H1 (cell line): ENCODE measurements around the gene GSTO1. TPM values are rescaled to one million over a fixed set of nuclear protein-coding genes. Genes with fewer than 3 reads are reported as not detected.

Source experiments
- KDM4A ChIP-seq: IDR thresholded peaks from one replicate; pipeline ENCODE4 v1.7.1; 2012; ENCODE audit warnings: low read depth, mild to moderate bottlenecking, moderate library complexity, low read length, inconsistent platforms; ENCODE audit not compliant: severe bottlenecking
- SRF ChIP-seq: IDR thresholded peaks from 2 replicates; pipeline ENCODE4 v1.6.1; 2011; ENCODE audit warnings: mild to moderate bottlenecking, low read depth, low read length, moderate library complexity
- YY1 ChIP-seq: IDR thresholded peaks from 2 replicates; pipeline ENCODE4 v1.6.1; 2011; ENCODE audit warnings: low read depth, mild to moderate bottlenecking, low read length
- polyA plus RNA-seq, 7 experiments: library from polyadenylated mRNA; depleted of rRNA in 3 of 7; stranded (reverse) in 5 of 7; unstranded in 2 of 7; fragments of >200 nt in 5 of 7; fragments of 200-250 nt in 2 of 7; gene quantifications; 1 replicate in 5 of 7; 2 replicates in 1 of 7; 4 replicates in 1 of 7; pipeline versions ENCODE4 v1.2.1 to v1.2.3, GENCODE V29; 2011 to 2013; ENCODE audit warnings: missing spikeins in 2 of 7, mixed read lengths in 2 of 7
- total RNA-seq: library from RNA; stranded (reverse); fragmentation: NEBNext Ultra II Directional; extraction: Animal tissue kit (Norgen Biotek cat#: 25700); gene quantifications from 2 replicates; pipeline ENCODE4 v1.2.1, GENCODE V29; 2021
- TF ChIP-seq, protein P1 (sequence below): fragments of 300-600 bp; sonication (generic); IDR thresholded peaks from 2 replicates; pipeline ENCODE4 v1.7.1; 2012; ENCODE audit warnings: low read length, moderate library complexity, mild to moderate bottlenecking, inconsistent platforms; ENCODE audit not compliant: insufficient replicate concordance

Gene GSTO1
- total and polyA plus RNA-seq, 2 of the 8 experiments (the other 6 are each of a cell fraction or from before 2014, with no cell fraction given), result 22.4 to 32.5 TPM

DNA sequence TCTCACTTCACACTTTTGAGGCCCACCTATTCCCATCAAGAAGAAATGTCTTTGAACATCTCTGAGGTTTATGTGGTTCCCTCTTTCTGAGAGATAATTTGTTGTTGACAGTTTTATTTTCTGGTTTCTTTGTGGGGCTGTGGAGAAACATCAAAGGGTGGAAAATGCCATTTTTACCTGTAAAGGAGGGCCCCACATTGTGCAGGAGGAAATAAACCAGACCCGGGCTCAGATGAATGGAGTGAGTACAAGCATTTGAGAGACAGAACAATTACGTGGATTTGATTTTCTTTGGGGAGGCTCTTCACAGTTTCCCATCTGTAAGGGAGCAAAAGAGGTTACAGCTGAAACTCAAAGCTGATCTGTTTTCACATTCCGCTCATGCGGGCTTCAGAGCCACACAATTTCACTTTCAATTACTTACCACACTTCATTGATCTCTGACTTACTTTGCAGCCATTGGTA lies 53.8 kb downstream of the GSTO1 start (continued):
- TF ChIP-seq, protein P1, sequence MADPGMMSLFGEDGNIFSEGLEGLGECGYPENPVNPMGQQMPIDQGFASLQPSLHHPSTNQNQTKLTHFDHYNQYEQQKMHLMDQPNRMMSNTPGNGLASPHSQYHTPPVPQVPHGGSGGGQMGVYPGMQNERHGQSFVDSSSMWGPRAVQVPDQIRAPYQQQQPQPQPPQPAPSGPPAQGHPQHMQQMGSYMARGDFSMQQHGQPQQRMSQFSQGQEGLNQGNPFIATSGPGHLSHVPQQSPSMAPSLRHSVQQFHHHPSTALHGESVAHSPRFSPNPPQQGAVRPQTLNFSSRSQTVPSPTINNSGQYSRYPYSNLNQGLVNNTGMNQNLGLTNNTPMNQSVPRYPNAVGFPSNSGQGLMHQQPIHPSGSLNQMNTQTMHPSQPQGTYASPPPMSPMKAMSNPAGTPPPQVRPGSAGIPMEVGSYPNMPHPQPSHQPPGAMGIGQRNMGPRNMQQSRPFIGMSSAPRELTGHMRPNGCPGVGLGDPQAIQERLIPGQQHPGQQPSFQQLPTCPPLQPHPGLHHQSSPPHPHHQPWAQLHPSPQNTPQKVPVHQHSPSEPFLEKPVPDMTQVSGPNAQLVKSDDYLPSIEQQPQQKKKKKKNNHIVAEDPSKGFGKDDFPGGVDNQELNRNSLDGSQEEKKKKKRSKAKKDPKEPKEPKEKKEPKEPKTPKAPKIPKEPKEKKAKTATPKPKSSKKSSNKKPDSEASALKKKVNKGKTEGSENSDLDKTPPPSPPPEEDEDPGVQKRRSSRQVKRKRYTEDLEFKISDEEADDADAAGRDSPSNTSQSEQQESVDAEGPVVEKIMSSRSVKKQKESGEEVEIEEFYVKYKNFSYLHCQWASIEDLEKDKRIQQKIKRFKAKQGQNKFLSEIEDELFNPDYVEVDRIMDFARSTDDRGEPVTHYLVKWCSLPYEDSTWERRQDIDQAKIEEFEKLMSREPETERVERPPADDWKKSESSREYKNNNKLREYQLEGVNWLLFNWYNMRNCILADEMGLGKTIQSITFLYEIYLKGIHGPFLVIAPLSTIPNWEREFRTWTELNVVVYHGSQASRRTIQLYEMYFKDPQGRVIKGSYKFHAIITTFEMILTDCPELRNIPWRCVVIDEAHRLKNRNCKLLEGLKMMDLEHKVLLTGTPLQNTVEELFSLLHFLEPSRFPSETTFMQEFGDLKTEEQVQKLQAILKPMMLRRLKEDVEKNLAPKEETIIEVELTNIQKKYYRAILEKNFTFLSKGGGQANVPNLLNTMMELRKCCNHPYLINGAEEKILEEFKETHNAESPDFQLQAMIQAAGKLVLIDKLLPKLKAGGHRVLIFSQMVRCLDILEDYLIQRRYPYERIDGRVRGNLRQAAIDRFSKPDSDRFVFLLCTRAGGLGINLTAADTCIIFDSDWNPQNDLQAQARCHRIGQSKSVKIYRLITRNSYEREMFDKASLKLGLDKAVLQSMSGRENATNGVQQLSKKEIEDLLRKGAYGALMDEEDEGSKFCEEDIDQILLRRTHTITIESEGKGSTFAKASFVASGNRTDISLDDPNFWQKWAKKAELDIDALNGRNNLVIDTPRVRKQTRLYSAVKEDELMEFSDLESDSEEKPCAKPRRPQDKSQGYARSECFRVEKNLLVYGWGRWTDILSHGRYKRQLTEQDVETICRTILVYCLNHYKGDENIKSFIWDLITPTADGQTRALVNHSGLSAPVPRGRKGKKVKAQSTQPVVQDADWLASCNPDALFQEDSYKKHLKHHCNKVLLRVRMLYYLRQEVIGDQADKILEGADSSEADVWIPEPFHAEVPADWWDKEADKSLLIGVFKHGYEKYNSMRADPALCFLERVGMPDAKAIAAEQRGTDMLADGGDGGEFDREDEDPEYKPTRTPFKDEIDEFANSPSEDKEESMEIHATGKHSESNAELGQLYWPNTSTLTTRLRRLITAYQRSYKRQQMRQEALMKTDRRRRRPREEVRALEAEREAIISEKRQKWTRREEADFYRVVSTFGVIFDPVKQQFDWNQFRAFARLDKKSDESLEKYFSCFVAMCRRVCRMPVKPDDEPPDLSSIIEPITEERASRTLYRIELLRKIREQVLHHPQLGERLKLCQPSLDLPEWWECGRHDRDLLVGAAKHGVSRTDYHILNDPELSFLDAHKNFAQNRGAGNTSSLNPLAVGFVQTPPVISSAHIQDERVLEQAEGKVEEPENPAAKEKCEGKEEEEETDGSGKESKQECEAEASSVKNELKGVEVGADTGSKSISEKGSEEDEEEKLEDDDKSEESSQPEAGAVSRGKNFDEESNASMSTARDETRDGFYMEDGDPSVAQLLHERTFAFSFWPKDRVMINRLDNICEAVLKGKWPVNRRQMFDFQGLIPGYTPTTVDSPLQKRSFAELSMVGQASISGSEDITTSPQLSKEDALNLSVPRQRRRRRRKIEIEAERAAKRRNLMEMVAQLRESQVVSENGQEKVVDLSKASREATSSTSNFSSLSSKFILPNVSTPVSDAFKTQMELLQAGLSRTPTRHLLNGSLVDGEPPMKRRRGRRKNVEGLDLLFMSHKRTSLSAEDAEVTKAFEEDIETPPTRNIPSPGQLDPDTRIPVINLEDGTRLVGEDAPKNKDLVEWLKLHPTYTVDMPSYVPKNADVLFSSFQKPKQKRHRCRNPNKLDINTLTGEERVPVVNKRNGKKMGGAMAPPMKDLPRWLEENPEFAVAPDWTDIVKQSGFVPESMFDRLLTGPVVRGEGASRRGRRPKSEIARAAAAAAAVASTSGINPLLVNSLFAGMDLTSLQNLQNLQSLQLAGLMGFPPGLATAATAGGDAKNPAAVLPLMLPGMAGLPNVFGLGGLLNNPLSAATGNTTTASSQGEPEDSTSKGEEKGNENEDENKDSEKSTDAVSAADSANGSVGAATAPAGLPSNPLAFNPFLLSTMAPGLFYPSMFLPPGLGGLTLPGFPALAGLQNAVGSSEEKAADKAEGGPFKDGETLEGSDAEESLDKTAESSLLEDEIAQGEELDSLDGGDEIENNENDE, result no peak
- TF ChIP-seq SRF, result no peak
- no peak for TF ChIP-seq YY1
- no peak for TF ChIP-seq KDM4A
